Thymus (tissue), 11 donors: ENCODE results near the gene MTHFD2L. TPM values are rescaled to one million over a fixed set of nuclear protein-coding genes. Genes with fewer than 3 reads are reported as not detected.
A peak's percentile ranks its signal among the peaks of the same experiment; 100 is the strongest.

Experiments used
- DNase-seq, 9 donors: peaks; one replicate each; pipeline ENCODE4 v3.0.0-alpha.2; 2013; ENCODE audit warnings: low spot score in 9 of 9, low read depth in 6 of 9, missing footprints in 1 of 9
- H3K27ac ChIP-seq, 2 donors: one replicate each; pipeline ENCODE4 v1.5.1; 2013; ENCODE audit warnings: control low read depth in 1 of 2, low read depth in 1 of 2, low read length in 1 of 2, mild to moderate bottlenecking in 1 of 2, moderate library complexity in 1 of 2
- H3K27me3 ChIP-seq, 2 donors: one replicate each; pipeline ENCODE4 v1.5.1; 2013; ENCODE audit warnings: low read length in 1 of 2; ENCODE audit not compliant: control insufficient read depth in 2 of 2, insufficient read depth in 1 of 2
- H3K36me3 ChIP-seq, 2 donors: one replicate each; pipeline ENCODE4 v1.5.1; 2013; ENCODE audit warnings: low read length in 1 of 2, mild to moderate bottlenecking in 1 of 2, moderate library complexity in 1 of 2; ENCODE audit not compliant: control insufficient read depth in 2 of 2, insufficient read depth in 2 of 2
- H3K4me1 ChIP-seq, 2 donors: one replicate each; pipeline ENCODE4 v1.5.1; 2013; ENCODE audit warnings: low read length in 2 of 2; ENCODE audit not compliant: control insufficient read depth in 2 of 2, insufficient read depth in 2 of 2
- H3K4me3 ChIP-seq, 2 donors: one replicate each; pipeline ENCODE4 v1.5.1; 2013; ENCODE audit warnings: low read length in 2 of 2, control low read depth in 1 of 2, mild to moderate bottlenecking in 1 of 2
- H3K9me3 ChIP-seq, 2 donors: one replicate each; pipeline ENCODE4 v1.5.1; 2013; ENCODE audit warnings: low read length in 1 of 2, mild to moderate bottlenecking in 1 of 2; ENCODE audit not compliant: control insufficient read depth in 2 of 2, insufficient read depth in 1 of 2
- WGBS: extraction: QIAGEN DNeasy Blood & Tissue Kit; methylation state at CpG from one replicate; pipeline ENCODE4 v1.1.7; 2013; 5-methylcytosine and 5-hydroxymethylcytosine counted together
- polyA plus RNA-seq: library from polyadenylated mRNA; stranded (reverse); fragments of 200-250 nt; gene quantifications from one replicate; pipeline ENCODE4 v1.2.3, GENCODE V29; 2013
- total RNA-seq: library from RNA; stranded (reverse); fragments of 120-200 nt; gene quantifications from one replicate; pipeline ENCODE4 v1.2.4, GENCODE V29; 2013
- donor health status: healthy.

Gene MTHFD2L
- total and polyA plus RNA-seq, 2 donors: 16.9 to 33.8 TPM

- H3K9me3 ChIP-seq: no peaks in the 10 kb centered on the region
- no peaks in the 10 kb centered on the region for H3K4me1 ChIP-seq
- H3K27ac ChIP-seq: no peak overlapping the region
- DNase-seq: no peak
- 92% methylated on average over 3 of the region's 3 CpGs for WGBS
- H3K27me3 ChIP-seq: no peaks in the 10 kb centered on the region
- no peaks in the 10 kb centered on the region for H3K36me3 ChIP-seq
- no peak overlapping the region for H3K4me3 ChIP-seq
These were observed 59.4 kb downstream of the MTHFD2L start for GRCh38 chr4:74217365-74217764.

- Histone ChIP-seq H3K9me3 (no peaks in the 10 kb centered on the region), H3K27ac (no peak overlapping the region), H3K36me3 (no peaks in the 10 kb centered on the region), H3K4me3 (no peak overlapping the region), H3K27me3 (no peaks in the 10 kb centered on the region), H3K4me1 (no peaks in the 10 kb centered on the region)
- 98% methylated on average over 4 of the region's 4 CpGs for WGBS
- DNase-seq: no peak
These were observed 60.3 kb downstream of the MTHFD2L start for GRCh38 chr4:74218201-74218600.

- Histone ChIP-seq H3K27me3 (no peaks in the 10 kb centered on the region), H3K36me3 (no peaks in the 10 kb centered on the region), H3K4me3 (no peak overlapping the region), H3K9me3 (no peaks in the 10 kb centered on the region), H3K4me1 (no peaks in the 10 kb centered on the region), H3K27ac (no peak overlapping the region)
- DNase-seq: no peak
- 95% methylated on average over 2 of the region's 2 CpGs for WGBS
These were observed 61.3 kb downstream of the MTHFD2L start for GRCh38 chr4:74219240-74219639.

GRCh38 chr4:74223098-74223497 lies 65.2 kb downstream of the MTHFD2L start:
- WGBS: 96% methylated on average over 2 of the region's 2 CpGs
- no peak for DNase-seq
- Histone ChIP-seq H3K27ac (no peak overlapping the region), H3K36me3 (no peaks in the 10 kb centered on the region), H3K4me1 (no peaks in the 10 kb centered on the region), H3K9me3 (no peaks in the 10 kb centered on the region), H3K27me3 (no peaks in the 10 kb centered on the region), H3K4me3 (no peak overlapping the region)

GRCh38 chr4:74223801-74224200 lies 65.9 kb downstream of the MTHFD2L start:
- Histone ChIP-seq H3K4me3 (no peak overlapping the region), H3K36me3 (no peaks in the 10 kb centered on the region), H3K27ac (no peak overlapping the region), H3K27me3 (no peaks in the 10 kb centered on the region), H3K9me3 (no peaks in the 10 kb centered on the region), H3K4me1 (no peaks in the 10 kb centered on the region)
- WGBS: 100% methylated on average over 1 of the region's 1 CpG
- DNase-seq: no peak

GRCh38 chr4:74228691-74229640 lies 71.0 kb downstream of the MTHFD2L start:
- WGBS: 50% methylated on average over 4 of the region's 4 CpGs

GRCh38 chr4:74230902-74231499 lies 73.1 kb downstream of the MTHFD2L start:
- Histone ChIP-seq H3K27ac (no peak overlapping the region), H3K4me1 (no peaks in the 10 kb centered on the region), H3K36me3 (no peaks in the 10 kb centered on the region), H3K4me3 (no peak overlapping the region), H3K27me3 (no peaks in the 10 kb centered on the region), H3K9me3 (no peaks in the 10 kb centered on the region)
- no peak for DNase-seq
- 59% methylated on average over 7 of the region's 7 CpGs for WGBS

More at GRCh38 chr4:74228691-74229640, 71.0 kb downstream of the MTHFD2L start:
- Histone ChIP-seq H3K27ac (no peak overlapping the region), H3K4me1 (no peaks in the 10 kb centered on the region), H3K36me3 (no peaks in the 10 kb centered on the region), H3K4me3 (no peak overlapping the region), H3K27me3 (no peaks in the 10 kb centered on the region), H3K9me3 (no peaks in the 10 kb centered on the region)
- peak; percentile 29 to 82 (median 62) for DNase-seq

GRCh38 chr4:74235135-74235534 lies 77.2 kb downstream of the MTHFD2L start:
- Histone ChIP-seq H3K4me1 (no peaks in the 10 kb centered on the region), H3K27me3 (no peaks in the 10 kb centered on the region), H3K27ac (no peak overlapping the region), H3K4me3 (no peak overlapping the region), H3K36me3 (no peaks in the 10 kb centered on the region), H3K9me3 (no peaks in the 10 kb centered on the region)
- no peak for DNase-seq

- Histone ChIP-seq H3K9me3 (no peaks in the 10 kb centered on the region), H3K27ac (no peak overlapping the region), H3K27me3 (no peaks in the 10 kb centered on the region), H3K4me3 (no peak overlapping the region), H3K36me3 (no peaks in the 10 kb centered on the region), H3K4me1 (no peaks in the 10 kb centered on the region)
- no peak for DNase-seq
- WGBS: 78% methylated on average over 3 of the region's 3 CpGs
These were observed 79.6 kb downstream of the MTHFD2L start for GRCh38 chr4:74237425-74237966.
